GM12878 (cell line): Measurements from ENCODE around the gene ZNF92.

Experiments
- CHD1 ChIP-seq: IDR thresholded peaks from 2 replicates; pipeline ENCODE4 v1.6.1; 2012; ENCODE audit warnings: low read depth, low read length, improper control_type of control experiment
- CTCF ChIP-seq, 3 experiments: IDR thresholded peaks in 2 of 3; conservative IDR thresholded peaks in 1 of 3; 2 replicates each; pipeline ENCODE4 v1.5.1; 2011; ENCODE audit warnings: low read depth in 3 of 3, low read length in 3 of 3, mild to moderate bottlenecking in 3 of 3, control low read depth in 2 of 3, moderate library complexity in 2 of 3, inconsistent platforms in 1 of 3, mixed read lengths in 1 of 3; ENCODE audit not compliant: control insufficient read depth in 2 of 3, insufficient read depth in 1 of 3; ENCODE audit errors: extremely low read depth in 1 of 3
- EP300 ChIP-seq, 2 experiments: fragments of 150-350 bp in 1 of 2; IDR thresholded peaks; 2 replicates each; pipeline ENCODE4 v1.6.1; 2011 to 2012; ENCODE audit warnings: low read depth in 2 of 2, low read length in 2 of 2, borderline replicate concordance in 1 of 2, improper control_type of control experiment in 1 of 2, inconsistent platforms in 1 of 2; ENCODE audit not compliant: control insufficient read depth in 1 of 2
- EZH2 ChIP-seq: IDR thresholded peaks from 2 replicates; pipeline ENCODE4 v1.6.1; 2012; ENCODE audit warnings: low read depth, mild to moderate bottlenecking, control low read depth, inconsistent platforms, low read length, borderline replicate concordance; ENCODE audit not compliant: control insufficient read depth
- HCFC1 ChIP-seq: fragments of 150-350 bp; IDR thresholded peaks from 2 replicates; pipeline ENCODE4 v1.6.1; 2014; ENCODE audit warnings: low read length
- PBX3 ChIP-seq: IDR thresholded peaks from 2 replicates; pipeline ENCODE4 v1.6.1; 2011; ENCODE audit warnings: mild to moderate bottlenecking, low read depth, low read length, moderate library complexity; ENCODE audit not compliant: insufficient replicate concordance
- SIN3A ChIP-seq: IDR thresholded peaks from 2 replicates; pipeline ENCODE4 v1.6.1; 2012; ENCODE audit warnings: low read depth, low read length, improper control_type of control experiment
- SUZ12 ChIP-seq: fragments of 200-600 bp; sonication (generic); IDR thresholded peaks from one replicate; pipeline ENCODE4 v1.6.1; 2018; ENCODE audit warnings: antibody characterized with exemption, mild to moderate bottlenecking; ENCODE audit not compliant: unreplicated experiment
- TF ChIP-seq, protein P1 (sequence below): IDR thresholded peaks from 2 replicates; pipeline ENCODE4 v1.6.1; 2011; ENCODE audit warnings: borderline replicate concordance, low read depth, mild to moderate bottlenecking, moderate library complexity, low read length; ENCODE audit not compliant: insufficient read depth, poor library complexity, severe bottlenecking

DNA sequence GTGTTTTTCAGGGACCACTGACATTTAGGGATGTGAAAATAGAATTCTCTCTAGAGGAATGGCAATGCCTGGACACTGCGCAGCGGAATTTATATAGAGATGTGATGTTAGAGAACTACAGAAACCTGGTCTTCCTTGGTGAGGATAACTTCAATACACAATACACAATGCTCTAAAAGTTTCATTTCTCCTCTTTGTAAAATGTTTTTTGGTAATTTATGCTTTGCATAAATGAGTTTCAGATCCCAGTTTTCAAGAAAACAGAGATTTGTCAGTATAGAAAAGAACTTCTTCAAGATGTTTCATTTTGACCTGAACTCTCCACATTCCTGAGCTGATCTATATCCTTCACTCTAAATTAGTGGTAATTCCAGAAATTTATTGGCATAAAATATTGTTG is 14.2 kb downstream of the ZNF92 start:
- no peak for TF ChIP-seq HCFC1
- TF ChIP-seq EP300 (IDR thresholded peaks at IDR 0.05; ENCODE audit: borderline replicate concordance in 1 of 2, control insufficient read depth in 1 of 2, low read depth in 2 of 2, low read length in 2 of 2), result no peak
- TF ChIP-seq, protein P1, sequence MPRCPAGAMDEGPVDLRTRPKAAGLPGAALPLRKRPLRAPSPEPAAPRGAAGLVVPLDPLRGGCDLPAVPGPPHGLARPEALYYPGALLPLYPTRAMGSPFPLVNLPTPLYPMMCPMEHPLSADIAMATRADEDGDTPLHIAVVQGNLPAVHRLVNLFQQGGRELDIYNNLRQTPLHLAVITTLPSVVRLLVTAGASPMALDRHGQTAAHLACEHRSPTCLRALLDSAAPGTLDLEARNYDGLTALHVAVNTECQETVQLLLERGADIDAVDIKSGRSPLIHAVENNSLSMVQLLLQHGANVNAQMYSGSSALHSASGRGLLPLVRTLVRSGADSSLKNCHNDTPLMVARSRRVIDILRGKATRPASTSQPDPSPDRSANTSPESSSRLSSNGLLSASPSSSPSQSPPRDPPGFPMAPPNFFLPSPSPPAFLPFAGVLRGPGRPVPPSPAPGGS, result no peak
- no peak for TF ChIP-seq PBX3
- TF ChIP-seq CTCF (IDR thresholded peaks at IDR 0.05 in 2 of 3, conservative IDR thresholded peaks at IDR 0.05 in 1 of 3; ENCODE audit: control insufficient read depth in 2 of 3, extremely low read depth in 1 of 3, insufficient read depth in 1 of 3, low read depth in 3 of 3, low read length in 3 of 3), result no peak
- no peak for TF ChIP-seq SIN3A
- no peak for TF ChIP-seq CHD1
- no peak for TF ChIP-seq EZH2
- no peak for TF ChIP-seq SUZ12
